Upper lobe of left lung (tissue), 4 donors: ENCODE data around the gene NCCRP1.

Experiments
- POLR2AphosphoS5 ChIP-seq, 2 donors: sonication (generic); formaldehyde crosslinking; IDR thresholded peaks; one replicate each; pipeline ENCODE4 v1.5.1; 2017; ENCODE audit warnings: antibody characterized with exemption in 2 of 2
- TF ChIP-seq, protein P1 (sequence below), 6 experiments: fragments of 450-650 bp in 4 of 6; fragments of 200-600 bp in 2 of 6; sonication (generic) in 2 of 6; IDR thresholded peaks; one replicate each; pipeline ENCODE4 v1.5.1; 2016 to 2019; ENCODE audit warnings: antibody characterized with exemption in 6 of 6

DNA sequence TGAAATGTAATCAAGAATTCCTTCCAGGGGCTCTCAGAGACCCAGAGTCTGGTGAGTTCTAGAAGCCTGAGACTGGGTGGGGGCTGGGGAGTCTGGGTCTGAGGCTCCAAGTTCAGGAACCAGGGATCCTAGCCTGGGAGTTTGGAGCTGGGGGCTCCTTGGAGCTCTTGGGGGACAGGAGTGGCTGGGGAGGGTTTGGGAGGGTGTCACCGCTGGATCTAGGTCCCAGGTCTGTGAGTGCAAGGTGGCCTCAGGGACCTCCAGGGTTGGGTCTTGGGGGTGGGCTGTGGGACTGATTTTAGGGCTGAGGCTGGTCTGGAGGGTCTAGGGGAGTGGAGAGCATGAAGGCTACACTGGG lies 6.2 kb downstream of the NCCRP1 start:
- TF ChIP-seq, protein P1, sequence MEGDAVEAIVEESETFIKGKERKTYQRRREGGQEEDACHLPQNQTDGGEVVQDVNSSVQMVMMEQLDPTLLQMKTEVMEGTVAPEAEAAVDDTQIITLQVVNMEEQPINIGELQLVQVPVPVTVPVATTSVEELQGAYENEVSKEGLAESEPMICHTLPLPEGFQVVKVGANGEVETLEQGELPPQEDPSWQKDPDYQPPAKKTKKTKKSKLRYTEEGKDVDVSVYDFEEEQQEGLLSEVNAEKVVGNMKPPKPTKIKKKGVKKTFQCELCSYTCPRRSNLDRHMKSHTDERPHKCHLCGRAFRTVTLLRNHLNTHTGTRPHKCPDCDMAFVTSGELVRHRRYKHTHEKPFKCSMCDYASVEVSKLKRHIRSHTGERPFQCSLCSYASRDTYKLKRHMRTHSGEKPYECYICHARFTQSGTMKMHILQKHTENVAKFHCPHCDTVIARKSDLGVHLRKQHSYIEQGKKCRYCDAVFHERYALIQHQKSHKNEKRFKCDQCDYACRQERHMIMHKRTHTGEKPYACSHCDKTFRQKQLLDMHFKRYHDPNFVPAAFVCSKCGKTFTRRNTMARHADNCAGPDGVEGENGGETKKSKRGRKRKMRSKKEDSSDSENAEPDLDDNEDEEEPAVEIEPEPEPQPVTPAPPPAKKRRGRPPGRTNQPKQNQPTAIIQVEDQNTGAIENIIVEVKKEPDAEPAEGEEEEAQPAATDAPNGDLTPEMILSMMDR (IDR thresholded peaks at IDR 0.05): no peak
- no peak for TF ChIP-seq POLR2AphosphoS5 (IDR thresholded peaks at IDR 0.05)
